Measurements from ENCODE around the gene TSKS.
A peak's percentile ranks its signal among the peaks of the same experiment; 100 is the strongest.

TSKS gene

DNA sequence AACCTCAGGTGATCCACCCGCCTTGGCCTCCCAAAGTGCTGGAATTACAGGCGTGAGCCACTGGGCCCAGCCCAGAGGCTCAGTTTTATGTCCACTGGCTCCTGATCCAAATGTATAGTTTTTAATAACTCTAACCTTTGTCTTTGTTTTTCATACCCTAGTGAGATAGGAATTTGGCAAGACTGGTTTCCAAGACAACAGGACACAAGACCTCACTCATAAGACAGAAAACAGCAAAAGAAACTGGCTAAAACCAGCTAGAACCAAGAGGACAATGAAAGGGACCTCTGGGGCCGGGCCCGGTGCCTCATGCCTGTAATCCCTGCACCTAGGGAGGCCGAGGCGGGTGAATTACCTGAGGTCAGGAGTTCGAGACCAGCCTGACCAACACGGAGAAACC, 44.6 kb downstream of the TSKS start:
- H3K36me3 ChIP-seq (ENCODE audit: insufficient read depth, low read length) = no peaks in the 10 kb centered on the region
- H3K4me3 ChIP-seq (ENCODE audit: low read depth, low read length) = no peak overlapping the region
- no peaks in the 10 kb centered on the region for H3K27me3 ChIP-seq (ENCODE audit: insufficient read depth, low read length)
- no peaks in the 10 kb centered on the region for H3K4me1 ChIP-seq (ENCODE audit: control insufficient read depth, insufficient read depth, low read length, unreplicated experiment)
- no peaks in the 10 kb centered on the region for H3K79me2 ChIP-seq (ENCODE audit: control insufficient read depth, insufficient read depth, low read length, unreplicated experiment)
- H2AFZ ChIP-seq (ENCODE audit: low read length, unreplicated experiment) = no peak overlapping the region
- peak overlapping the region; percentile 47; the same call in 1 of the 2 replicates for H3K27ac ChIP-seq (ENCODE audit: low read depth, low read length)

DNA sequence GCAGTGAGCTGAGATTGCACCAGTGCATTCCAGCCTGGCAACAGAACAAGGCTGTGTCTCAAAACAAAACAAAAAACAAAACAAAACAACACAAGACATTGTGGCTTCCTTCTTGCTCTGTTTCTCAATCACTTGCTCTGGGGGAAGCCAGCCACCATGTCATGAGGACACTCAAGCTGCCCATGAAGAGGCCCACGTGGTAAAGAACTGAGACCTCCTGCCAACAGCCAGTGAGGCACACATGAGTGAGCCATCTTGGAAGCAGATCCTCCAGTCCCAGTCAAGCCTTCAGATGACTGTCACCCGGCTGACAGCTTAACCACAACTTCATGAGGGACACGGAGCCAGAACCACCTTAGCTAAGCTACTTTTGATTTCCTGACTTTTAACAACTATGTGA, 47.0 kb downstream of the TSKS start:
- Histone ChIP-seq H3K36me3 (ENCODE audit: insufficient read depth, low read length) (no peaks in the 10 kb centered on the region), H3K79me2 (ENCODE audit: control insufficient read depth, insufficient read depth, low read length, unreplicated experiment) (no peaks in the 10 kb centered on the region), H2AFZ (ENCODE audit: low read length, unreplicated experiment) (no peak overlapping the region), H3K27ac (ENCODE audit: low read depth, low read length) (no peak overlapping the region), H3K4me3 (ENCODE audit: low read depth, low read length) (no peak overlapping the region), H3K27me3 (ENCODE audit: insufficient read depth, low read length) (no peaks in the 10 kb centered on the region), H3K4me1 (ENCODE audit: control insufficient read depth, insufficient read depth, low read length, unreplicated experiment) (no peaks in the 10 kb centered on the region)

- no peaks in the 10 kb centered on the region for H3K27me3 ChIP-seq (ENCODE audit: insufficient read depth, low read length)
- no peaks in the 10 kb centered on the region for H3K36me3 ChIP-seq (ENCODE audit: insufficient read depth, low read length)
- H3K79me2 ChIP-seq (ENCODE audit: control insufficient read depth, insufficient read depth, low read length, unreplicated experiment) = no peaks in the 10 kb centered on the region
- H3K27ac ChIP-seq (ENCODE audit: low read depth, low read length) = no peak overlapping the region
- no peak overlapping the region for H3K4me3 ChIP-seq (ENCODE audit: low read depth, low read length)
- peaks cover 9% of the 10 kb centered on the region for H3K4me1 ChIP-seq (ENCODE audit: control insufficient read depth, insufficient read depth, low read length, unreplicated experiment)
- H2AFZ ChIP-seq (ENCODE audit: low read length, unreplicated experiment) = no peak overlapping the region
Observed at GRCh38 chr19:49713236-49713845, 49.8 kb downstream of the TSKS start.

- H3K4me1 ChIP-seq (ENCODE audit: control insufficient read depth, insufficient read depth, low read length, unreplicated experiment) = peaks cover 9% of the 10 kb centered on the region
- no peak overlapping the region for H3K4me3 ChIP-seq (ENCODE audit: low read depth, low read length)
- H2AFZ ChIP-seq (ENCODE audit: low read length, unreplicated experiment) = no peak overlapping the region
- H3K27ac ChIP-seq (ENCODE audit: low read depth, low read length) = no peak overlapping the region
- no peaks in the 10 kb centered on the region for H3K27me3 ChIP-seq (ENCODE audit: insufficient read depth, low read length)
- no peaks in the 10 kb centered on the region for H3K36me3 ChIP-seq (ENCODE audit: insufficient read depth, low read length)
- no peaks in the 10 kb centered on the region for H3K79me2 ChIP-seq (ENCODE audit: control insufficient read depth, insufficient read depth, low read length, unreplicated experiment)
Observed at GRCh38 chr19:49712397-49712859, 50.7 kb downstream of the TSKS start.

DNA sequence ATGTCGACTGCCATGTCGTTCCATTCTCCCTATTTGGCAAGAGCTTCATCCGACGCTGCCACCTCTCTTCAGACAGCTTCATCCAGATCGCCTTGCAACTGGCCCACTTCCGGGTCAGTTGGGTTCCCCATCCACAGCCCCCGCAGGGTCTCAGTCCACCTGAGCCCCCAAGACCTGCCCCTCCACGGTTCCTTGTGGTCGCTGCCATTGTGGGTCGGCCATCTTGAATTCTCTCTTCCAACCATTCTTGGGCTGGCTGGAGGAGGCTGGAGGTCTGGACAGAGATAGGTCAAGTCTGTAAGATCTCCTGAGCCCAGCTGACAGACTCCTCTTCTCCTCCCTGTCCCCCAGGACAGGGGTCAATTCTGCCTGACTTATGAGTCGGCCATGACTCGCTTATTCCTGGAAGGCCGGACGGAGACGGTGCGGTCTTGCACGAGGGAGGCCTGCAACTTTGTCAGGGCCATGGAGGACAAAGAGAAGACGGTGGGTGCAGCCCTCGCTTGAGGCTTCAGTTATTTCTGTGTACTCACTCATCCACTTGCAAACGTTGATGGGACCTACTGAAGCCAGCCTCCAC, 52.6 kb downstream of the TSKS start:
- peak overlapping the region; percentile 47 for H3K27ac ChIP-seq (ENCODE audit: low read depth, low read length)
- peaks cover 9% of the 10 kb centered on the region for H3K4me1 ChIP-seq (ENCODE audit: control insufficient read depth, insufficient read depth, low read length, unreplicated experiment)
- no peak overlapping the region for H2AFZ ChIP-seq (ENCODE audit: low read length, unreplicated experiment)
- H3K36me3 ChIP-seq (ENCODE audit: insufficient read depth, low read length) = no peaks in the 10 kb centered on the region
- H3K27me3 ChIP-seq (ENCODE audit: insufficient read depth, low read length) = no peaks in the 10 kb centered on the region
- no peak overlapping the region for H3K4me3 ChIP-seq (ENCODE audit: low read depth, low read length)
- H3K79me2 ChIP-seq (ENCODE audit: control insufficient read depth, insufficient read depth, low read length, unreplicated experiment) = no peaks in the 10 kb centered on the region

DNA sequence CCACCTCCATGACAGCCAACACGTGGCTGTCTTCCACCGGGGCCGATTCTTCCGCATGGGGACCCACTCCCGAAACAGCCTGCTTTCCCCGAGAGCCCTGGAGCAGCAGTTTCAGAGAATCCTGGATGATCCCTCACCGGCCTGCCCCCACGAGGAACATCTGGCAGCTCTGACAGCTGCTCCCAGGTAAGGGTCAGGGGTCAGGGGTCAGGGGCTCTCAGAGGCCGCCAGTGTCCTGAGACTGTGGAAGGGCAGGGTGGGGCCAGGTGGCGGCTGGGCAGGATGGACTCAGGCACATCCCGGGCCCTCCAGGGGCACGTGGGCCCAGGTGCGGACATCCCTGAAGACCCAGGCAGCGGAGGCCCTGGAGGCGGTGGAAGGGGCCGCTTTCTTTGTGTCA, 57.2 kb downstream of the TSKS start:
- Histone ChIP-seq H2AFZ (ENCODE audit: low read length, unreplicated experiment) (no peak overlapping the region), H3K4me3 (ENCODE audit: low read depth, low read length) (no peak overlapping the region), H3K27me3 (ENCODE audit: insufficient read depth, low read length) (no peaks in the 10 kb centered on the region), H3K36me3 (ENCODE audit: insufficient read depth, low read length) (no peaks in the 10 kb centered on the region), H3K4me1 (ENCODE audit: control insufficient read depth, insufficient read depth, low read length, unreplicated experiment) (peaks cover 9% of the 10 kb centered on the region), H3K27ac (ENCODE audit: low read depth, low read length) (no peak overlapping the region), H3K79me2 (ENCODE audit: control insufficient read depth, insufficient read depth, low read length, unreplicated experiment) (no peaks in the 10 kb centered on the region)

GRCh38 chr19:49704888-49705642, 58.0 kb downstream of the TSKS start:
- Histone ChIP-seq H3K27me3 (ENCODE audit: insufficient read depth, low read length) (no peaks in the 10 kb centered on the region), H3K79me2 (ENCODE audit: control insufficient read depth, insufficient read depth, low read length, unreplicated experiment) (no peaks in the 10 kb centered on the region), H2AFZ (ENCODE audit: low read length, unreplicated experiment) (no peak overlapping the region), H3K36me3 (ENCODE audit: insufficient read depth, low read length) (no peaks in the 10 kb centered on the region), H3K4me3 (ENCODE audit: low read depth, low read length) (no peak overlapping the region), H3K4me1 (ENCODE audit: control insufficient read depth, insufficient read depth, low read length, unreplicated experiment) (peaks cover under 1% of the 10 kb centered on the region), H3K27ac (ENCODE audit: low read depth, low read length) (no peak overlapping the region)

DNA sequence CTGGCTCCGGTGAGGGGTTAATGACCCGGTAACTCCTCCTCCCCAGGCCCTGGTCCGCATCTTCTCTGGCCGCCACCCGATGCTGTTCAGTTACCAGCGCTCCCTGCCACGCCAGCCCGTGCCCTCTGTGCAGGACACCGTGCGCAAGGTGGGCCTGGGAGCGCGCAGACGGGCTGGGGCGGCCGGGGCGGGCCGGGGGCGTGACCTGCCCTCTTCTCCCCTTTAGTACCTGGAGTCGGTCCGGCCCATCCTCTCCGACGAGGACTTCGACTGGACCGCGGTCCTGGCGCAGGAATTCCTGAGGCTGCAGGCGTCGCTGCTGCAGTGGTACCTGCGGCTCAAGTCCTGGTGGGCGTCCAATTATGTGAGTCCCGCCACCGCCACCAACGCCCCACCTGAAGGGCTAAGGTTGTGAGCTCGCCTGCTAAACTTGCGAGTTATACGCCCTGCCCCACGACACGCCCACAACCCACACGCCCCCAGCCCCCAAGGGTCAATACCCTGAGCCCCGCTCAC, 61.8 kb downstream of the TSKS start:
- H3K79me2 ChIP-seq (ENCODE audit: control insufficient read depth, insufficient read depth, low read length, unreplicated experiment) = no peaks in the 10 kb centered on the region
- H3K27me3 ChIP-seq (ENCODE audit: insufficient read depth, low read length) = no peaks in the 10 kb centered on the region
- H2AFZ ChIP-seq (ENCODE audit: low read length, unreplicated experiment) = no peak overlapping the region
- H3K4me3 ChIP-seq (ENCODE audit: low read depth, low read length) = no peak overlapping the region
- no peaks in the 10 kb centered on the region for H3K36me3 ChIP-seq (ENCODE audit: insufficient read depth, low read length)
- no peak overlapping the region for H3K27ac ChIP-seq (ENCODE audit: low read depth, low read length)
- no peaks in the 10 kb centered on the region for H3K4me1 ChIP-seq (ENCODE audit: control insufficient read depth, insufficient read depth, low read length, unreplicated experiment)

DNA sequence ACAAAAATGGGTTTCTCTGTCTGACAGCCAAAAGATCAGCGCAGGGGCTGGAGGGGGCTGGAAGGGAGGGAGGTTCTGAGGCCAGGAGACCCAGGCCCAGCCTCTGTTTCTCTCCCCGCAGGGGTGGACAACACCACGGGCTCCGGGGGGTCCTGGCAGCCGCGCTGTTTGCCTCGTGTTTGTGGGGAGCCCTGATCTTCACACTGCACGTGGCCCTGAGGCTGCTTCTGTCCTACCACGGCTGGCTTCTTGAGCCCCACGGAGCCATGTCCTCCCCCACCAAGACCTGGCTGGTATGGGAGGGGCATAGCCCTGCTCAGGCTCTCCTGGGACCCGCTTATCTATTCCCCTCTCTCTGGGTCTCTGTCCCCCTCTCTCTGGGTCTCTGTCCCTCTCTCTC, 62.5 kb downstream of the TSKS start:
- Histone ChIP-seq H3K4me3 (ENCODE audit: low read depth, low read length) (no peak overlapping the region), H3K27me3 (ENCODE audit: insufficient read depth, low read length) (no peaks in the 10 kb centered on the region), H2AFZ (ENCODE audit: low read length, unreplicated experiment) (no peak overlapping the region), H3K36me3 (ENCODE audit: insufficient read depth, low read length) (no peaks in the 10 kb centered on the region), H3K4me1 (ENCODE audit: control insufficient read depth, insufficient read depth, low read length, unreplicated experiment) (no peaks in the 10 kb centered on the region), H3K27ac (ENCODE audit: low read depth, low read length) (no peak overlapping the region), H3K79me2 (ENCODE audit: control insufficient read depth, insufficient read depth, low read length, unreplicated experiment) (no peaks in the 10 kb centered on the region)

DNA sequence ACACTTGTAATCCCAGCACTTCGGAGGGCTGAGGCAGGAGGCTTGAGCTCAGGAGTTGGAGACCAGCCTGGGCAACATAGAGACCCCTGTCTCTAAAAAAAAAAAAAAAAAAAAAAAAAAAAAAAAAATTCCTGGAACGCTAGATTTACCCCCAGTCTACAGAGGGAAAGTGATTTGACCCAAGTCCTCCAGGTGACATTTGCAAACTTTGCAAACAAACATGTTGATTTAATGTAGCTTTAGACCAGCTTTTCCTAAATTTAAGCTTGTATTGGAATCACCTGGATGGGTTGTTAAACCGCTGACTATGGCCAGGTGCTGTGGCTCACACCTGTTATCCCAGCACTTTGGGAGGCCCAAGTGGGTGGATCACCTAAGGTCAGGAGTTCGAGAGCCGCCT, 63.7 kb downstream of the TSKS start:
- H3K27ac ChIP-seq (ENCODE audit: low read depth, low read length) = no peak overlapping the region
- H3K4me1 ChIP-seq (ENCODE audit: control insufficient read depth, insufficient read depth, low read length, unreplicated experiment) = no peaks in the 10 kb centered on the region
- no peaks in the 10 kb centered on the region for H3K27me3 ChIP-seq (ENCODE audit: insufficient read depth, low read length)
- H3K36me3 ChIP-seq (ENCODE audit: insufficient read depth, low read length) = no peaks in the 10 kb centered on the region
- no peaks in the 10 kb centered on the region for H3K79me2 ChIP-seq (ENCODE audit: control insufficient read depth, insufficient read depth, low read length, unreplicated experiment)
- no peak overlapping the region for H2AFZ ChIP-seq (ENCODE audit: low read length, unreplicated experiment)
- H3K4me3 ChIP-seq (ENCODE audit: low read depth, low read length) = no peak overlapping the region

GRCh38 chr19:49696865-49697264, 66.2 kb downstream of the TSKS start:
- no peak overlapping the region for H3K4me3 ChIP-seq (ENCODE audit: low read depth, low read length)
- no peaks in the 10 kb centered on the region for H3K79me2 ChIP-seq (ENCODE audit: control insufficient read depth, insufficient read depth, low read length, unreplicated experiment)
- no peak overlapping the region for H2AFZ ChIP-seq (ENCODE audit: low read length, unreplicated experiment)
- no peak overlapping the region for H3K27ac ChIP-seq (ENCODE audit: low read depth, low read length)
- H3K36me3 ChIP-seq (ENCODE audit: insufficient read depth, low read length) = no peaks in the 10 kb centered on the region
- no peaks in the 10 kb centered on the region for H3K4me1 ChIP-seq (ENCODE audit: control insufficient read depth, insufficient read depth, low read length, unreplicated experiment)
- no peaks in the 10 kb centered on the region for H3K27me3 ChIP-seq (ENCODE audit: insufficient read depth, low read length)

Measured in ACC112 (cell line).